Esophagus muscularis mucosa (tissue), 4 donors: ENCODE data around the gene ADCY9. TPM values are rescaled to one million over a fixed set of nuclear protein-coding genes. Genes with fewer than 3 reads are reported as not detected.

Experiments
- DNase-seq: peaks from one replicate; pipeline ENCODE4 v3.0.0-alpha.2; 2017; ENCODE audit errors: extremely low spot score
- H3K27ac ChIP-seq, 4 donors: fragments of 200-600 bp; sonication (generic); replicated peaks in 1 of 4; 1 replicate in 3 of 4; 2 replicates in 1 of 4; pipeline ENCODE4 v1.5.1; 2016 to 2019; ENCODE audit warnings: mild to moderate bottlenecking in 1 of 4
- H3K27me3 ChIP-seq, 4 donors: fragments of 200-600 bp; sonication (generic); one replicate each; pipeline versions ENCODE4 v1.5.1 to v1.6.0; 2016 to 2019
- H3K36me3 ChIP-seq, 4 donors: fragments of 200-600 bp; sonication (generic); one replicate each; pipeline ENCODE4 v1.5.1; 2016 to 2019
- H3K4me1 ChIP-seq, 4 donors: fragments of 200-600 bp; sonication (generic); one replicate each; pipeline ENCODE4 v1.5.1; 2016 to 2019
- H3K4me3 ChIP-seq, 4 donors: fragments of 200-600 bp; sonication (generic); 1 replicate in 2 of 4; 2 replicates in 2 of 4; pipeline ENCODE4 v1.5.1; 2016 to 2019; ENCODE audit warnings: mild to moderate bottlenecking in 4 of 4, moderate library complexity in 1 of 4
- H3K9me3 ChIP-seq, 4 donors: fragments of 200-600 bp; sonication (generic); 1 replicate in 3 of 4; 2 replicates in 1 of 4; pipeline ENCODE4 v1.5.1; 2016 to 2019
- CTCF ChIP-seq, 3 experiments: fragments of 200-600 bp in 2 of 3; fragments of 450-650 bp in 1 of 3; sonication (generic) in 2 of 3; IDR thresholded peaks; one replicate each; pipeline ENCODE4 v1.5.1; 2017 to 2019; ENCODE audit warnings: antibody characterized with exemption in 3 of 3, mild to moderate bottlenecking in 2 of 3, moderate library complexity in 1 of 3
- EP300 ChIP-seq: sonication (generic); formaldehyde crosslinking; IDR thresholded peaks from one replicate; pipeline ENCODE4 v1.6.1; 2017; ENCODE audit warnings: antibody characterized with exemption
- POLR2A ChIP-seq: fragments of 450-650 bp; IDR thresholded peaks from one replicate; pipeline ENCODE4 v1.6.1; 2017; ENCODE audit warnings: antibody characterized with exemption, moderate library complexity, mild to moderate bottlenecking, low read depth
- POLR2AphosphoS5 ChIP-seq, 2 donors: sonication (generic); formaldehyde crosslinking; IDR thresholded peaks; one replicate each; pipeline ENCODE4 v1.6.1; 2017; ENCODE audit warnings: antibody characterized with exemption in 2 of 2
- WGBS: methylation state at CpG from one replicate; pipeline ENCODE4 v1.1.5; 2018; 5-methylcytosine and 5-hydroxymethylcytosine counted together
- intact Hi-C: fragments of 100-400 bp; cut with DNase I; formaldehyde crosslinking; loops from one replicate; pipeline ENCODE4 v1.15.1; 2023
- total RNA-seq, 4 donors: library from RNA; depleted of rRNA; stranded (reverse); fragments of >200 nt; gene quantifications; one replicate each; pipeline versions ENCODE4 v1.1.0 to v1.2.1, GENCODE V29; 2016

ADCY9 gene
- total RNA-seq, 4 donors from 2014 or later: 35.8 to 72.9 (median 55.7) TPM

- 96% methylated on average over 10 of the region's 10 CpGs for WGBS
- no peak for DNase-seq
- intact Hi-C loops: no loop called here
- Histone ChIP-seq H3K27me3 (no peaks in the 10 kb centered on the region), H3K36me3 (no peaks in the 10 kb centered on the region), H3K27ac (no peak overlapping the region), H3K4me3 (no peak overlapping the region), H3K4me1 (peaks cover 0 to 16% (median 9%) of the 10 kb centered on the region in 4 donors), H3K9me3 (no peaks in the 10 kb centered on the region)
- TF ChIP-seq POLR2AphosphoS5 (IDR thresholded peaks at IDR 0.05) (no peak), CTCF (IDR thresholded peaks at IDR 0.05) (no peak), POLR2A (no peak), EP300 (no peak)
These were observed 82.3 kb downstream of the ADCY9 start for GRCh38 chr16:4033951-4034350.

- Histone ChIP-seq H3K9me3 (no peaks in the 10 kb centered on the region), H3K36me3 (no peaks in the 10 kb centered on the region), H3K27ac (peak overlapping the region in 3 of 4 donors; percentile 6 to 58 (median 36)), H3K27me3 (no peaks in the 10 kb centered on the region), H3K4me1 (peaks cover 0 to 16% (median 9%) of the 10 kb centered on the region in 4 donors), H3K4me3 (peak overlapping the region in 1 of 4 donors; percentile 20)
- DNase-seq: no peak
- TF ChIP-seq POLR2A (no peak), POLR2AphosphoS5 (IDR thresholded peaks at IDR 0.05) (peak in 1 of 2 donors; percentile 12)
- WGBS: 29% methylated on average over 13 of the region's 13 CpGs
- intact Hi-C loops: no loop called here
These were observed 83.5 kb downstream of the ADCY9 start for GRCh38 chr16:4032768-4033167.

GRCh38 chr16:4028144-4028543 is 88.1 kb downstream of the ADCY9 start:
- Histone ChIP-seq H3K4me3 (no peak overlapping the region), H3K27ac (no peak overlapping the region), H3K36me3 (no peaks in the 10 kb centered on the region), H3K27me3 (no peaks in the 10 kb centered on the region), H3K4me1 (peaks cover 0 to 10% (median 7%) of the 10 kb centered on the region in 4 donors), H3K9me3 (no peaks in the 10 kb centered on the region)
- 90% methylated on average over 8 of the region's 8 CpGs for WGBS
- no peak for DNase-seq
- intact Hi-C loops: no loop called here
- TF ChIP-seq CTCF (IDR thresholded peaks at IDR 0.05) (no peak), POLR2AphosphoS5 (IDR thresholded peaks at IDR 0.05) (no peak), EP300 (no peak), POLR2A (no peak)

- Histone ChIP-seq H3K27ac (no peak overlapping the region), H3K4me3 (no peak overlapping the region), H3K27me3 (no peaks in the 10 kb centered on the region), H3K9me3 (no peaks in the 10 kb centered on the region), H3K36me3 (no peaks in the 10 kb centered on the region), H3K4me1 (no peaks in the 10 kb centered on the region)
- no peak for DNase-seq
- intact Hi-C loops: no loop called here
- TF ChIP-seq EP300 (no peak), CTCF (IDR thresholded peaks at IDR 0.05) (no peak), POLR2AphosphoS5 (IDR thresholded peaks at IDR 0.05) (no peak), POLR2A (no peak)
- 97% methylated on average over 7 of the region's 7 CpGs for WGBS
These were observed 89.4 kb downstream of the ADCY9 start for GRCh38 chr16:4026854-4027253.

- Histone ChIP-seq H3K4me3 (no peak overlapping the region), H3K27ac (no peak overlapping the region), H3K36me3 (no peaks in the 10 kb centered on the region), H3K4me1 (no peaks in the 10 kb centered on the region), H3K27me3 (no peaks in the 10 kb centered on the region), H3K9me3 (no peaks in the 10 kb centered on the region)
- 92% methylated on average over 14 of the region's 14 CpGs for WGBS
- TF ChIP-seq POLR2A: no peak
- no peak for TF ChIP-seq POLR2AphosphoS5 (IDR thresholded peaks at IDR 0.05)
- no peak for TF ChIP-seq CTCF (IDR thresholded peaks at IDR 0.05)
- no peak for TF ChIP-seq EP300
- intact Hi-C loops: no loop called here
- no peak for DNase-seq
These were observed 90.8 kb downstream of the ADCY9 start for GRCh38 chr16:4025428-4025827.
